ENCODE data around the gene TBC1D8B.

GRCh38 chrX:106917830-106918500, 115.5 kb downstream of the TBC1D8B start:
- TF ChIP-seq ZNF121 (CRISPR knock-in tag; conservative IDR thresholded peaks at IDR 0.05) (no peak), SAP30 (IDR thresholded peaks at IDR 0.05; ENCODE audit: borderline replicate concordance, insufficient read depth, low read depth, low read length, poor library complexity, severe bottlenecking) (no peak), ZNF224 (CRISPR knock-in tag; IDR thresholded peaks at IDR 0.05) (no peak), ZNF609 (CRISPR knock-in tag; IDR thresholded peaks at IDR 0.05; ENCODE audit: borderline replicate concordance) (no peak), PHF20 (IDR thresholded peaks at IDR 0.05; ENCODE audit: partially characterized antibody) (no peak), YY1 (IDR thresholded peaks at IDR 0.05; ENCODE audit: borderline replicate concordance in 1 of 3, control insufficient read depth in 1 of 3, extremely low read depth in 1 of 3, insufficient read depth in 3 of 3, insufficient read length in 1 of 3, insufficient replicate concordance in 2 of 3, low read depth in 1 of 3, low read length in 2 of 3) (no peak), BHLHE40 (IDR thresholded peaks at IDR 0.05; ENCODE audit: low read length) (no peak), ERF (CRISPR knock-in tag; IDR thresholded peaks at IDR 0.05) (no peak), SP2 (IDR thresholded peaks at IDR 0.05; ENCODE audit: extremely low read depth, low read depth, low read length, poor library complexity, severe bottlenecking) (no peak), NR2C1 (IDR thresholded peaks at IDR 0.05) (no peak), NR2C1 (tag; IDR thresholded peaks at IDR 0.05) (no peak)
- TF ChIP-seq, protein P1, sequence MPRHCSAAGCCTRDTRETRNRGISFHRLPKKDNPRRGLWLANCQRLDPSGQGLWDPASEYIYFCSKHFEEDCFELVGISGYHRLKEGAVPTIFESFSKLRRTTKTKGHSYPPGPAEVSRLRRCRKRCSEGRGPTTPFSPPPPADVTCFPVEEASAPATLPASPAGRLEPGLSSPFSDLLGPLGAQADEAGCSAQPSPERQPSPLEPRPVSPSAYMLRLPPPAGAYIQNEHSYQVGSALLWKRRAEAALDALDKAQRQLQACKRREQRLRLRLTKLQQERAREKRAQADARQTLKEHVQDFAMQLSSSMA (CRISPR knock-in tag; IDR thresholded peaks at IDR 0.05), result no peak
